WTC11 (cell line): Measurements from ENCODE around the gene PIP4K2B. TPM values are rescaled to one million over a fixed set of nuclear protein-coding genes. Genes with fewer than 3 reads are reported as not detected.

Experiments used
- ATAC-seq: fragments of 200-7000 bp; cut with Tn5 transposase; 2 replicates; pipeline ENCODE4 v1.10.0; 2021; ENCODE audit warnings: mild to moderate bottlenecking, moderate library complexity
- CTCF ChIA-PET: fragments of 300-600 bp; sonication (Branson Sonifier 250); formaldehyde crosslinking; loops from one replicate; lab custom pipeline; 2021; ENCODE audit warnings: antibody characterized with exemption; lab: Charles Lee
- POLR2A ChIA-PET: fragments of 350-600 bp; sonication (Branson Sonifier 250); formaldehyde crosslinking; loops from one replicate; lab custom pipeline; 2021; ENCODE audit warnings: antibody characterized with exemption; lab: Charles Lee
- DNase-seq: peaks from one replicate; pipeline ENCODE4 v3.0.0; 2021; ENCODE audit warnings: low spot score
- H3K27ac Mint-ChIP-seq: 2 replicates; pipeline ENCODE4 v1.8.0; 2021; ENCODE audit warnings: mixed read lengths
- H3K27me3 Mint-ChIP-seq: 2 replicates; pipeline ENCODE4 v1.8.0; 2021; ENCODE audit warnings: low read depth, mild to moderate bottlenecking, moderate library complexity, mixed read lengths
- H3K36me3 Mint-ChIP-seq: 2 replicates; pipeline ENCODE4 v1.8.0; 2021; ENCODE audit warnings: mixed read lengths
- H3K4me1 Mint-ChIP-seq: 2 replicates; pipeline ENCODE4 v1.8.0; 2022; ENCODE audit warnings: mixed read lengths
- H3K4me3 Mint-ChIP-seq: 2 replicates; pipeline ENCODE4 v1.8.0; 2021; ENCODE audit warnings: mild to moderate bottlenecking, moderate library complexity, mixed read lengths
- H3K9me3 Mint-ChIP-seq: 2 replicates; pipeline ENCODE4 v1.8.0; 2021; ENCODE audit warnings: mixed read lengths
- ATF2 ChIP-seq: sonication (generic); formaldehyde crosslinking; IDR thresholded peaks from 2 replicates; pipeline ENCODE4 v1.8.1; 2022; ENCODE audit warnings: low read depth, missing genetic modification reagents, borderline replicate concordance
- ESRRA ChIP-seq: sonication (generic); formaldehyde crosslinking; IDR thresholded peaks from 2 replicates; pipeline ENCODE4 v1.8.1; 2022; ENCODE audit warnings: mild to moderate bottlenecking, missing genetic modification reagents, borderline replicate concordance
- FOXJ3 ChIP-seq: sonication (generic); formaldehyde crosslinking; IDR thresholded peaks from 2 replicates; pipeline ENCODE4 v1.9.0; 2021; ENCODE audit warnings: missing genetic modification reagents, mild to moderate bottlenecking, borderline replicate concordance
- GABPB1 ChIP-seq: sonication (generic); formaldehyde crosslinking; IDR thresholded peaks from 2 replicates; pipeline ENCODE4 v1.8.1; 2023; ENCODE audit warnings: mild to moderate bottlenecking, missing genetic modification reagents
- JAZF1 ChIP-seq: fragments of 250-450 bp; sonication (Bioruptor Pico); IDR thresholded peaks from 2 replicates; pipeline ENCODE4 v1.9.0; 2021; ENCODE audit warnings: moderate library complexity, mild to moderate bottlenecking, inconsistent platforms
- NFE2L1 ChIP-seq: sonication (generic); formaldehyde crosslinking; IDR thresholded peaks from 2 replicates; pipeline ENCODE4 v1.8.1; 2023; ENCODE audit warnings: missing genetic modification reagents
- NFYB ChIP-seq: sonication (generic); formaldehyde crosslinking; conservative IDR thresholded peaks from 2 replicates; pipeline ENCODE4 v1.8.0; 2022; ENCODE audit warnings: low read depth, missing genetic modification reagents
- NR1H2 ChIP-seq: sonication (generic); formaldehyde crosslinking; IDR thresholded peaks from 2 replicates; pipeline ENCODE4 v1.9.0; 2021; ENCODE audit warnings: mild to moderate bottlenecking, moderate library complexity, missing genetic modification reagents
- NR2C2 ChIP-seq: sonication (generic); formaldehyde crosslinking; IDR thresholded peaks from 2 replicates; pipeline ENCODE4 v1.8.0; 2022; ENCODE audit warnings: mild to moderate bottlenecking, missing genetic modification reagents
- SMAD4 ChIP-seq: sonication (generic); formaldehyde crosslinking; IDR thresholded peaks from 2 replicates; pipeline ENCODE4 v1.8.0; 2022; ENCODE audit warnings: mild to moderate bottlenecking, missing genetic modification reagents
- SOX15 ChIP-seq: fragments of 250-450 bp; sonication (Bioruptor Pico); IDR thresholded peaks from 2 replicates; pipeline ENCODE4 v1.9.0; 2021; ENCODE audit warnings: mild to moderate bottlenecking
- TEAD1 ChIP-seq: sonication (generic); formaldehyde crosslinking; IDR thresholded peaks from 2 replicates; pipeline ENCODE4 v1.8.0; 2022; ENCODE audit warnings: mild to moderate bottlenecking, missing genetic modification reagents
- ZNF317 ChIP-seq: sonication (generic); formaldehyde crosslinking; IDR thresholded peaks from 2 replicates; pipeline ENCODE4 v1.8.1; 2023; ENCODE audit warnings: low read depth, mild to moderate bottlenecking, moderate library complexity, missing genetic modification reagents, borderline replicate concordance
- ZNF416 ChIP-seq: fragments of 250-450 bp; sonication (Bioruptor Pico); IDR thresholded peaks from 2 replicates; pipeline ENCODE4 v1.9.0; 2021; ENCODE audit warnings: mild to moderate bottlenecking, inconsistent platforms
- ZNF423 ChIP-seq: fragments of 250-450 bp; sonication (Bioruptor Pico); IDR thresholded peaks from 2 replicates; pipeline ENCODE4 v2.1.2; 2022; ENCODE audit warnings: mild to moderate bottlenecking, moderate library complexity
- total RNA-seq: library from RNA; stranded (reverse); gene quantifications from 3 replicates; pipeline ENCODE4 v1.2.3, GENCODE V29; 2021
- TF ChIP-seq, protein P1 (sequence below): sonication (generic); formaldehyde crosslinking; IDR thresholded peaks from 2 replicates; pipeline ENCODE4 v1.8.1; 2022; ENCODE audit warnings: low read depth, mild to moderate bottlenecking, moderate library complexity, missing genetic modification reagents, borderline replicate concordance
- TF ChIP-seq, protein P2 (sequence below): sonication (generic); formaldehyde crosslinking; IDR thresholded peaks from 2 replicates; pipeline ENCODE4 v1.8.1; 2023; ENCODE audit warnings: mild to moderate bottlenecking, missing genetic modification reagents
- TF ChIP-seq, protein P3 (sequence below): fragments of 250-450 bp; sonication (Bioruptor Pico); IDR thresholded peaks from 2 replicates; pipeline ENCODE4 v2.1.2; 2022; ENCODE audit warnings: mild to moderate bottlenecking, moderate library complexity
- TF ChIP-seq, protein P4 (sequence below): fragments of 250-450 bp; sonication (Bioruptor Pico); conservative IDR thresholded peaks from 2 replicates; pipeline ENCODE4 v1.9.0; 2021; ENCODE audit warnings: mild to moderate bottlenecking

Gene PIP4K2B
- total RNA-seq, 1 experiment from 2014 or later = 61.9 TPM

GRCh38 chr17:38749223-38750043 is 49.9 kb downstream of the PIP4K2B start (continued):
- TF ChIP-seq, protein P1, sequence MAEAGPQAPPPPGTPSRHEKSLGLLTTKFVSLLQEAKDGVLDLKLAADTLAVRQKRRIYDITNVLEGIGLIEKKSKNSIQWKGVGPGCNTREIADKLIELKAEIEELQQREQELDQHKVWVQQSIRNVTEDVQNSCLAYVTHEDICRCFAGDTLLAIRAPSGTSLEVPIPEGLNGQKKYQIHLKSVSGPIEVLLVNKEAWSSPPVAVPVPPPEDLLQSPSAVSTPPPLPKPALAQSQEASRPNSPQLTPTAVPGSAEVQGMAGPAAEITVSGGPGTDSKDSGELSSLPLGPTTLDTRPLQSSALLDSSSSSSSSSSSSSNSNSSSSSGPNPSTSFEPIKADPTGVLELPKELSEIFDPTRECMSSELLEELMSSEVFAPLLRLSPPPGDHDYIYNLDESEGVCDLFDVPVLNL (CRISPR knock-in tag) = no peak
- TF ChIP-seq FOXJ3 (CRISPR knock-in tag) = no peak
- TF ChIP-seq NFYB (CRISPR knock-in tag) = no peak

- Mint-ChIP-seq H3K4me1 (peaks cover 42% of the 10 kb centered on the region), H3K9me3 (no peaks in the 10 kb centered on the region), H3K27ac (no peak overlapping the region), H3K36me3 (peaks cover 6% of the 10 kb centered on the region), H3K27me3 (peaks cover 2% of the 10 kb centered on the region), H3K4me3 (peak overlapping the region; percentile 97)
- DNase-seq (peak; percentile 31), ATAC-seq (no peak)
- CTCF ChIA-PET = interaction anchor here (0.9 to 4.4 kb wide), 2 partner anchors 14 to 191 kb away, joined by 3 to 45 read pairs; no protein-coding TSS in a partner anchor
- POLR2A ChIA-PET = interaction anchor here (0.6 to 1.6 kb wide), 3 partner anchors 29 to 424 kb away, joined by 3 to 6 read pairs (median 4); partner anchors contain the start of gene MLLT6
- TF ChIP-seq SOX15 (CRISPR knock-in tag) (no peak), ZNF423 (CRISPR knock-in tag) (peak; percentile 32; the same call in 1 of the 2 replicates)
Observed at GRCh38 chr17:38748892-38749222, 50.5 kb downstream of the PIP4K2B start.

GRCh38 chr17:38748149-38748891 is 51.0 kb downstream of the PIP4K2B start, which contains the start of gene PCGF2:
TSS of gene PCGF2 (minus strand) at chr17:38748336. CDS start at chr17:38740402, 7,934 bp downstream.
- H3K36me3 Mint-ChIP-seq = peaks cover 5% of the 10 kb centered on the region
- H3K27ac Mint-ChIP-seq = peak within 1 kb of the TSS; percentile 68; the same call in 1 of the 2 replicates
- DNase-seq (peak; percentile 96), ATAC-seq (peak; percentile 4)
- peaks cover 44% of the 10 kb centered on the region for H3K4me1 Mint-ChIP-seq
- H3K9me3 Mint-ChIP-seq = no peaks in the 10 kb centered on the region
- CTCF ChIA-PET = interaction anchor here (4.4 kb wide), 1 partner anchor 13 kb away, joined by 45 read pairs; no protein-coding TSS in a partner anchor
- H3K4me3 Mint-ChIP-seq = peak within 1 kb of the TSS; percentile 97
- peaks cover 2% of the 10 kb centered on the region for H3K27me3 Mint-ChIP-seq
- POLR2A ChIA-PET = interaction anchor here (1.6 kb wide), 1 partner anchor 43 kb away, joined by 6 read pairs; the partner anchor contains the start of gene MLLT6
- TF ChIP-seq, protein P2, sequence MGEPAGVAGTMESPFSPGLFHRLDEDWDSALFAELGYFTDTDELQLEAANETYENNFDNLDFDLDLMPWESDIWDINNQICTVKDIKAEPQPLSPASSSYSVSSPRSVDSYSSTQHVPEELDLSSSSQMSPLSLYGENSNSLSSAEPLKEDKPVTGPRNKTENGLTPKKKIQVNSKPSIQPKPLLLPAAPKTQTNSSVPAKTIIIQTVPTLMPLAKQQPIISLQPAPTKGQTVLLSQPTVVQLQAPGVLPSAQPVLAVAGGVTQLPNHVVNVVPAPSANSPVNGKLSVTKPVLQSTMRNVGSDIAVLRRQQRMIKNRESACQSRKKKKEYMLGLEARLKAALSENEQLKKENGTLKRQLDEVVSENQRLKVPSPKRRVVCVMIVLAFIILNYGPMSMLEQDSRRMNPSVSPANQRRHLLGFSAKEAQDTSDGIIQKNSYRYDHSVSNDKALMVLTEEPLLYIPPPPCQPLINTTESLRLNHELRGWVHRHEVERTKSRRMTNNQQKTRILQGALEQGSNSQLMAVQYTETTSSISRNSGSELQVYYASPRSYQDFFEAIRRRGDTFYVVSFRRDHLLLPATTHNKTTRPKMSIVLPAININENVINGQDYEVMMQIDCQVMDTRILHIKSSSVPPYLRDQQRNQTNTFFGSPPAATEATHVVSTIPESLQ (CRISPR knock-in tag) = no peak
- no peak for TF ChIP-seq NFE2L1 (CRISPR knock-in tag)
- TF ChIP-seq JAZF1 (CRISPR knock-in tag) = no peak
- no peak for TF ChIP-seq ESRRA (CRISPR knock-in tag)
- TF ChIP-seq TEAD1 (CRISPR knock-in tag) = peak; percentile 66; the same call in 1 of the 2 replicates
- no peak for TF ChIP-seq ZNF416
- no peak for TF ChIP-seq GABPB1
- TF ChIP-seq ZNF317 (CRISPR knock-in tag) = no peak
- no peak for TF ChIP-seq NR1H2 (CRISPR knock-in tag)
- TF ChIP-seq, protein P3, sequence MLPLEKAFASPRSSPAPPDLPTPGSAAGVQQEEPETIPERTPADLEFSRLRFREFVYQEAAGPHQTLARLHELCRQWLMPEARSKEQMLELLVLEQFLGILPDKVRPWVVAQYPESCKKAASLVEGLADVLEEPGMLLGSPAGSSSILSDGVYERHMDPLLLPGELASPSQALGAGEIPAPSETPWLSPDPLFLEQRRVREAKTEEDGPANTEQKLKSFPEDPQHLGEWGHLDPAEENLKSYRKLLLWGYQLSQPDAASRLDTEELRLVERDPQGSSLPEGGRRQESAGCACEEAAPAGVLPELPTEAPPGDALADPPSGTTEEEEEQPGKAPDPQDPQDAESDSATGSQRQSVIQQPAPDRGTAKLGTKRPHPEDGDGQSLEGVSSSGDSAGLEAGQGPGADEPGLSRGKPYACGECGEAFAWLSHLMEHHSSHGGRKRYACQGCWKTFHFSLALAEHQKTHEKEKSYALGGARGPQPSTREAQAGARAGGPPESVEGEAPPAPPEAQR (CRISPR knock-in tag) = no peak
- TF ChIP-seq SMAD4 = no peak
- no peak for TF ChIP-seq NR2C2
- TF ChIP-seq ATF2 = no peak
- TF ChIP-seq, protein P4, sequence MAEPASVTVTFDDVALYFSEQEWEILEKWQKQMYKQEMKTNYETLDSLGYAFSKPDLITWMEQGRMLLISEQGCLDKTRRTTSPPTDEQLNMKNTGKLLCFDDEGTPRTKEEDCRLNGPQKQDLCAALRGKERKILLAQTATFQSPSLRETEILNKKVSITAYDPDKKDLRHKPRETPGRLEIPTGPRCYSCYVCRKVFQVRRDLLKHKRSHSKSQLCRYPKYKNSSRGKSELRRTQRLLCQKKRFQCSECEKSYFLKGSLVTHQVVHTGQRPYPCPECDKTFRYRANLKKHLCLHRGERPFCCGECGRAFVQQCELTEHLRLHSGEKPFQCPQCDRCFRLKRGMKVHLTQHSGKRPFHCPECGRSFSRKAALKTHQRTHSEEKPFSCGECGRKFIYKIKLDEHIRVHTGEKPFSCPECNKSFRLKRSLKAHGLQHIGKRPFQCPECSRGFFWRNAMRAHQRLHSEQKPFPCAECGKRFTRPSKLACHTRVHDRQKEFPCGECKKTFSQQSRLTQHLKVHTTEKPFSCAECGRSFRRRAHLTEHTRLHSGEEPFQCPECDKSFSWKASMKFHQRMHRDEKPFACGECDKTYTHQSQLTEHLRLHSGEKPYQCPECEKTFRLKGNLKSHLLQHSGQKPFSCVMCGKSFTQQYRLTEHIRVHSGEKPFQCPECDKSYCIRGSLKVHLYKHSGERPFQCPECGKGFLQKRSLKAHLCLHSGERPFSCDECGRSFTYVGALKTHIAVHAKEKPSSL (CRISPR knock-in tag) = no peak
